ENCODE measurements around the gene HIP1.
"Not testable (repeated sequence)": the region's sequence is repeated elsewhere in the genome, so short reads cannot be mapped to it uniquely, and the experiment has no call there.

The HIP1 gene

GRCh38 chr7:75729851-75730274 is 8.9 kb downstream of the HIP1 start:
- Histone ChIP-seq H3K27me3 (ENCODE audit: control insufficient read depth, low read length) (0 out of 2 replicates have a peak, but pooled peaks cover under 1% of the 10 kb centered on the region), H3K9me3 (ENCODE audit: control insufficient read depth, insufficient read depth, low read length) (no peaks in the 10 kb centered on the region), H3K36me3 (ENCODE audit: control insufficient read depth, low read length) (no peaks in the 10 kb centered on the region), H3K4me2 (ENCODE audit: low read length) (no peak overlapping the region), H3K79me2 (ENCODE audit: control insufficient read depth, low read length) (no peaks in the 10 kb centered on the region), H3K4me1 (ENCODE audit: control insufficient read depth, low read length) (peaks cover 43% of the 10 kb centered on the region), H4K20me1 (ENCODE audit: control insufficient read depth, insufficient read depth, low read depth, low read length) (no peaks in the 10 kb centered on the region), H3F3A (ENCODE audit: control insufficient read depth, insufficient read depth) (0 out of 2 replicates have a peak, but pooled peaks cover 2% of the 10 kb centered on the region), H3K9me2 (replicated peaks; ENCODE audit: control insufficient read depth, low read length) (no peaks in the 10 kb centered on the region), H3K27ac (ENCODE audit: low read depth, low read length) (no peak overlapping the region), H3K4me3 (ENCODE audit: low read length) (no peak overlapping the region)
- TF ChIP-seq EZH2phosphoT487 (IDR thresholded peaks at IDR 0.05; ENCODE audit: borderline replicate concordance, low read length), result no peak
- TF ChIP-seq, protein P1, sequence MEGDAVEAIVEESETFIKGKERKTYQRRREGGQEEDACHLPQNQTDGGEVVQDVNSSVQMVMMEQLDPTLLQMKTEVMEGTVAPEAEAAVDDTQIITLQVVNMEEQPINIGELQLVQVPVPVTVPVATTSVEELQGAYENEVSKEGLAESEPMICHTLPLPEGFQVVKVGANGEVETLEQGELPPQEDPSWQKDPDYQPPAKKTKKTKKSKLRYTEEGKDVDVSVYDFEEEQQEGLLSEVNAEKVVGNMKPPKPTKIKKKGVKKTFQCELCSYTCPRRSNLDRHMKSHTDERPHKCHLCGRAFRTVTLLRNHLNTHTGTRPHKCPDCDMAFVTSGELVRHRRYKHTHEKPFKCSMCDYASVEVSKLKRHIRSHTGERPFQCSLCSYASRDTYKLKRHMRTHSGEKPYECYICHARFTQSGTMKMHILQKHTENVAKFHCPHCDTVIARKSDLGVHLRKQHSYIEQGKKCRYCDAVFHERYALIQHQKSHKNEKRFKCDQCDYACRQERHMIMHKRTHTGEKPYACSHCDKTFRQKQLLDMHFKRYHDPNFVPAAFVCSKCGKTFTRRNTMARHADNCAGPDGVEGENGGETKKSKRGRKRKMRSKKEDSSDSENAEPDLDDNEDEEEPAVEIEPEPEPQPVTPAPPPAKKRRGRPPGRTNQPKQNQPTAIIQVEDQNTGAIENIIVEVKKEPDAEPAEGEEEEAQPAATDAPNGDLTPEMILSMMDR (IDR thresholded peaks at IDR 0.05; ENCODE audit: low read depth, low read length, poor library complexity, severe bottlenecking), result no peak

DNA sequence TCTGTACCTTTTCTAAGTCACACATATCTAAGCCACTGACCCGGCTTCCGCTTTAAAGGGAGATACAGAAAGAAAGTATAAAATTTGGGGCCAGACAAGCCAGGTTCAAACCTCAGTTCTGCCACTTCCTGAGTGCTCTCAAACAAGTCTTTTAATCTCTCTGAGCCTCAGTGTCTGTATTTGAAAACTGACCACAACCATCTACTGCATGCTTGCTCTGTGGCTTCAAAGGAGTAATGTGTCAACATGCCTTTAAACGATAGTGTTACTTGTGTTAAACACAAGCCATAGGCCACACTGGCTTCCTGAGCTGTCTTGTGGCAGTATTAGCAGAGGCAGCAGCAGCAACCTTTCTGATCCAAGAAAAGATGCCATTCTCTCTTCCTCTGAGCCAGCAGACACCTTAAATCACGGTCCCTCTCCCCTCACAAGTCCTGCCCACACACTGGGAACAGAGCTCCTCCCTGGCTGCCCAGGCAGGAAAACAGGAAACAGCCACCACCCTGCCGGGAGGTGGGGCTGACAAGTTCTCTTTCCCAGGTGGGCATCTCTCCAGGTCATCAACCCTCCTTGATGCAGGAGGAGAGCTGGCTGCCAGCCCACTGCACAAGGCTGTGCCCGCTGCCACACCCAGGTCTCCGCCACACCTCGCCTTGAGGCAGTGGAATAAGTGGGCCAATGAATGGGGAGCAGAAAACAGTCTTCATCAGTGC is 10.7 kb downstream of the HIP1 start:
- no peaks in the 10 kb centered on the region for H4K20me1 ChIP-seq (ENCODE audit: control insufficient read depth, insufficient read depth, low read depth, low read length)
- H3K79me2 ChIP-seq (ENCODE audit: control insufficient read depth, low read length), result no peaks in the 10 kb centered on the region
- no peaks in the 10 kb centered on the region for H3K36me3 ChIP-seq (ENCODE audit: control insufficient read depth, low read length)
- 0 out of 2 replicates have a peak, but pooled peaks cover 5% of the 10 kb centered on the region for H3K27me3 ChIP-seq (ENCODE audit: control insufficient read depth, low read length)
- H3K9me3 ChIP-seq (ENCODE audit: control insufficient read depth, insufficient read depth, low read length), result no peaks in the 10 kb centered on the region
- H3F3A ChIP-seq (ENCODE audit: control insufficient read depth, insufficient read depth), result 0 out of 2 replicates have a peak, but pooled peaks cover 2% of the 10 kb centered on the region
- peaks cover 41% of the 10 kb centered on the region for H3K4me1 ChIP-seq (ENCODE audit: control insufficient read depth, low read length)
- no peak overlapping the region for H3K27ac ChIP-seq (ENCODE audit: low read depth, low read length)
- TF ChIP-seq EZH2phosphoT487 (IDR thresholded peaks at IDR 0.05; ENCODE audit: borderline replicate concordance, low read length), result no peak
- TF ChIP-seq, protein P1 (IDR thresholded peaks at IDR 0.05; ENCODE audit: low read depth, low read length, poor library complexity, severe bottlenecking), result no peak
- no peak overlapping the region for H3K4me2 ChIP-seq (ENCODE audit: low read length)
- H3K4me3 ChIP-seq (ENCODE audit: low read length), result no peak overlapping the region
- H3K9me2 ChIP-seq (replicated peaks; ENCODE audit: control insufficient read depth, low read length), result no peaks in the 10 kb centered on the region

DNA sequence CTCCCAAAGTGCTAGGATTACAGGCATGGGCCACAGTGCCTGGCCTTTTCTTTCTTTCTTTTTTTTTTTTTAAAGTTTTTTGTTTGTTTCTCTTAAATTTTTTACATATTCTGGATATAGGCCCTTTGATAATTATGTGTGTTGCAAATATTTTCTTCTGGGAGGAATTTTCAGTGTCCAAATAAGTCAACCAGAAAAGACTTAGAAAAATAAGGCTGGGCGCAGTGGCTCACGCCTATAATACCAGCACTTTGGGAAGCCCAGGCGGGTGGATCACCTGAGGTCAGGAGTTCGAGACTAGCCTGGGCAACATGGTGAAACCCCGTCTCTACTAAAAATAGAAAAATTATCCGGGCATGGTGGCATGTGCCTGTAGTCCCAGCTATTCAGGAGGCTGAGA is 11.4 kb downstream of the HIP1 start:
- not testable (repeated sequence) for H3K79me2 ChIP-seq (ENCODE audit: control insufficient read depth, low read length); H3K27me3 ChIP-seq (ENCODE audit: control insufficient read depth, low read length); H3K4me2 ChIP-seq (ENCODE audit: low read length); H3K4me3 ChIP-seq (ENCODE audit: low read length); H3F3A ChIP-seq (ENCODE audit: control insufficient read depth, insufficient read depth); H3K27ac ChIP-seq (ENCODE audit: low read depth, low read length); H3K36me3 ChIP-seq (ENCODE audit: control insufficient read depth, low read length); H3K9me3 ChIP-seq (ENCODE audit: control insufficient read depth, insufficient read depth, low read length); H3K9me2 ChIP-seq (replicated peaks; ENCODE audit: control insufficient read depth, low read length); H4K20me1 ChIP-seq (ENCODE audit: control insufficient read depth, insufficient read depth, low read depth, low read length)
- H3K4me1 ChIP-seq (ENCODE audit: control insufficient read depth, low read length), result peaks cover 34% of the 10 kb centered on the region

DNA sequence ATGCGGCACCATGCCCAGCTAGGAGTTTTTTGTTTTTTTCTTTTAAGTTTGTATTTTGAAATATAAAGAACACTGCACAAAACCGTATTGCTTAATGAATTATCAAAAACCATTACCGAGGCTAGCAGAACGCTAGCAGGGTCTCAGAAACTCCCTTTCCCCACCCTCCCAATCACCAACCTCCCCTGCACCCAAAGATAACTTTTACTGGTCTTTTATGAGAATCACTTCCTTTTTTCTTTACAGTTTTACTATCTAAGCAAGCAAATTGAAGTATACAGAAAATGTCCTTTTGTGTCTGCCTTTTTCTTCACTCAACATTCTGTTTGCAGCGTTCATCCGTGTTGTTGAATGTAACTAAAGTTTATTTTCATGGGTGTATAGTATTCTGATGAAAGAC is 13.4 kb downstream of the HIP1 start:
- H3F3A ChIP-seq (ENCODE audit: control insufficient read depth, insufficient read depth), result 0 out of 2 replicates have a peak, but pooled peaks cover 2% of the 10 kb centered on the region
- H3K27me3 ChIP-seq (ENCODE audit: control insufficient read depth, low read length), result 0 out of 2 replicates have a peak, but pooled peaks cover 5% of the 10 kb centered on the region
- H3K27ac ChIP-seq (ENCODE audit: low read depth, low read length), result no peak overlapping the region
- H4K20me1 ChIP-seq (ENCODE audit: control insufficient read depth, insufficient read depth, low read depth, low read length), result no peaks in the 10 kb centered on the region
- TF ChIP-seq EZH2phosphoT487 (IDR thresholded peaks at IDR 0.05; ENCODE audit: borderline replicate concordance, low read length), result no peak
- TF ChIP-seq, protein P1 (IDR thresholded peaks at IDR 0.05; ENCODE audit: low read depth, low read length, poor library complexity, severe bottlenecking), result no peak
- no peak overlapping the region for H3K4me3 ChIP-seq (ENCODE audit: low read length)
- no peaks in the 10 kb centered on the region for H3K36me3 ChIP-seq (ENCODE audit: control insufficient read depth, low read length)
- H3K4me1 ChIP-seq (ENCODE audit: control insufficient read depth, low read length), result peaks cover 24% of the 10 kb centered on the region
- H3K79me2 ChIP-seq (ENCODE audit: control insufficient read depth, low read length), result no peaks in the 10 kb centered on the region
- no peaks in the 10 kb centered on the region for H3K9me3 ChIP-seq (ENCODE audit: control insufficient read depth, insufficient read depth, low read length)
- H3K4me2 ChIP-seq (ENCODE audit: low read length), result no peak overlapping the region
- H3K9me2 ChIP-seq (replicated peaks; ENCODE audit: control insufficient read depth, low read length), result no peaks in the 10 kb centered on the region
